Ishikawa (cell line): ENCODE data around the gene ADAM10.

Experiments used
- CEBPB ChIP-seq: IDR thresholded peaks from 2 replicates; pipeline ENCODE4 v1.6.1; 2012
- CREB1 ChIP-seq: IDR thresholded peaks from 2 replicates; pipeline ENCODE4 v1.6.1; 2012; ENCODE audit warnings: low read depth
- EGR1 ChIP-seq: IDR thresholded peaks from 2 replicates; pipeline ENCODE4 v1.6.1; 2012
- EP300 ChIP-seq: IDR thresholded peaks from 2 replicates; pipeline ENCODE4 v1.6.1; 2012; ENCODE audit warnings: borderline replicate concordance
- FOXM1 ChIP-seq: IDR thresholded peaks from 2 replicates; pipeline ENCODE4 v1.6.1; 2012; ENCODE audit warnings: low read depth, borderline replicate concordance
- MAX ChIP-seq: IDR thresholded peaks from 2 replicates; pipeline ENCODE4 v1.6.1; 2012
- RAD21 ChIP-seq: IDR thresholded peaks from 2 replicates; pipeline ENCODE4 v1.6.1; 2012; ENCODE audit warnings: low read depth
- TAF1 ChIP-seq: IDR thresholded peaks from 2 replicates; pipeline ENCODE4 v1.6.1; 2012; ENCODE audit warnings: low read depth, mild to moderate bottlenecking
- TCF12 ChIP-seq: IDR thresholded peaks from 2 replicates; pipeline ENCODE4 v1.6.1; 2012; ENCODE audit warnings: low read depth
- USF1 ChIP-seq: IDR thresholded peaks from 2 replicates; pipeline ENCODE4 v1.6.1; 2012
- YY1 ChIP-seq: IDR thresholded peaks from 2 replicates; pipeline ENCODE4 v1.6.1; 2012; ENCODE audit warnings: low read depth

GRCh38 chr15:58594898-58595297 is 154.6 kb downstream of the ADAM10 start:
- no peak for TF ChIP-seq USF1
- no peak for TF ChIP-seq MAX
- no peak for TF ChIP-seq YY1
- no peak for TF ChIP-seq EGR1
- no peak for TF ChIP-seq RAD21
- no peak for TF ChIP-seq FOXM1
- TF ChIP-seq CREB1: no peak
- no peak for TF ChIP-seq EP300
- no peak for TF ChIP-seq TAF1
- TF ChIP-seq CEBPB: no peak
- no peak for TF ChIP-seq TCF12
